Panc1 (cell line): ENCODE data around the gene SNX15.

Experiments used
- POLR2AphosphoS5 ChIP-seq: IDR thresholded peaks from 2 replicates; pipeline ENCODE4 v1.6.1; 2012; ENCODE audit warnings: mild to moderate bottlenecking, low read depth, low read length, moderate library complexity
- TF ChIP-seq, protein P1 (sequence below): fragments of 450-650 bp; IDR thresholded peaks from 2 replicates; pipeline ENCODE4 v1.5.1; 2017; ENCODE audit warnings: mild to moderate bottlenecking

DNA sequence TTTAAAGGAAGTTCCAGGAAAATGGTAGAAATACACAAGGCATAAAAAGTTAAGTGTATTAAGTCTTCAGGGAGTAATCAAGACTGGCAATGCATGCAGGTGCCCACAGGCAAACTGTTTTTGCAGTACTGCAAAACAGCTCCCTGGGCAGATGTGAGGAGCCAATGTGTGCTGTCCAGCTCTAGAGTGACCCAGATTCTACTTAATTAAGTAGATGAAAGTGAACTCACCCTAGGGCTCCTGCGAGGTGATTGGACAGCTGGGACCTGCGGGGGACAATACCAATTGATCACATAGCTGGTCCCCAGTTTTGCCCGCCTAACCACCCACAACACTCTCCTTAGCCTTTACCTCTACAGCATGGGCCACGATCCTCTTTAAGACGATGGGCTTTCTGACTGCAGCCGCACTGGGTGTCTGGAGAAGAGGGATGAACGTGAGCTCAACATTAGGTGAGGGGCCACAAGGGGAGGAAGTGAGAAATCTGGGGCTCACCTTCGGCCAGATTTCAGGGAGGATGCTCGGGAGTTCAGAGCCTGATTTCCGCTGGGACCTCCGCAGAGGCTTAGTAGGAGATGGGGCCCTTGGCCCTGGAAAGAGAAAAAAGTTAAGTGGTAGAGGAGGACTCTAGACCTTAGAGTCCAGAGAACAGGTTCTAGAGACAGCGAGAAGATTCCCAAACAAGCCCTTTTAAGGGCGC is 56.0 kb downstream of the SNX15 start:
- TF ChIP-seq, protein P1, sequence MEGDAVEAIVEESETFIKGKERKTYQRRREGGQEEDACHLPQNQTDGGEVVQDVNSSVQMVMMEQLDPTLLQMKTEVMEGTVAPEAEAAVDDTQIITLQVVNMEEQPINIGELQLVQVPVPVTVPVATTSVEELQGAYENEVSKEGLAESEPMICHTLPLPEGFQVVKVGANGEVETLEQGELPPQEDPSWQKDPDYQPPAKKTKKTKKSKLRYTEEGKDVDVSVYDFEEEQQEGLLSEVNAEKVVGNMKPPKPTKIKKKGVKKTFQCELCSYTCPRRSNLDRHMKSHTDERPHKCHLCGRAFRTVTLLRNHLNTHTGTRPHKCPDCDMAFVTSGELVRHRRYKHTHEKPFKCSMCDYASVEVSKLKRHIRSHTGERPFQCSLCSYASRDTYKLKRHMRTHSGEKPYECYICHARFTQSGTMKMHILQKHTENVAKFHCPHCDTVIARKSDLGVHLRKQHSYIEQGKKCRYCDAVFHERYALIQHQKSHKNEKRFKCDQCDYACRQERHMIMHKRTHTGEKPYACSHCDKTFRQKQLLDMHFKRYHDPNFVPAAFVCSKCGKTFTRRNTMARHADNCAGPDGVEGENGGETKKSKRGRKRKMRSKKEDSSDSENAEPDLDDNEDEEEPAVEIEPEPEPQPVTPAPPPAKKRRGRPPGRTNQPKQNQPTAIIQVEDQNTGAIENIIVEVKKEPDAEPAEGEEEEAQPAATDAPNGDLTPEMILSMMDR, result no peak
- no peak for TF ChIP-seq POLR2AphosphoS5
